HG03460 (cell line): ENCODE results near the gene CASK.

ENCODE experiments used
- ATAC-seq: cut with Tn5 transposase; IDR thresholded peaks from one replicate; pipeline ENCODE4 v1.9.1; 2021; ENCODE audit not compliant: unreplicated experiment

CASK gene

GRCh38 chrX:41837270-41837944, 85.9 kb downstream of the CASK start:
- peak; percentile 70 for ATAC-seq

GRCh38 chrX:41828826-41829225, 94.5 kb downstream of the CASK start:
- ATAC-seq: no peak

DNA sequence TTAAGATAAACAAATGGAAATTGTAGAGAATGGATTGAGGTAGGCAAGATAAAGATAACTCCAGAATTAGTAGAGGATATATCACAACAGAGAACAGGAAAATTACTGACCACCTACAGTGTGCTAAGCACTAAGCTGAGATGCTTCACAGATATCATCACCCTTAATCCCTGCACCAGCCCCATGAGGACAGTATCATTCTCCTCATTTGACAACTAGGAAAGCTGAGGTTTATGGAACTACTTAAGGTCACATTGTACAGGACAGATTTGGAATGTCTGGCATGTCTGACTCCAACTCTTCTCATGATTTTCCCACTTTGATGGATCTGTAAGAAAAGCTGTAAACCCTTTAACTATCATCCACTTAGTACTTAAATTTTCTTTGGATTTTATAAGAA, 95.5 kb downstream of the CASK start:
- ATAC-seq: no peak

DNA sequence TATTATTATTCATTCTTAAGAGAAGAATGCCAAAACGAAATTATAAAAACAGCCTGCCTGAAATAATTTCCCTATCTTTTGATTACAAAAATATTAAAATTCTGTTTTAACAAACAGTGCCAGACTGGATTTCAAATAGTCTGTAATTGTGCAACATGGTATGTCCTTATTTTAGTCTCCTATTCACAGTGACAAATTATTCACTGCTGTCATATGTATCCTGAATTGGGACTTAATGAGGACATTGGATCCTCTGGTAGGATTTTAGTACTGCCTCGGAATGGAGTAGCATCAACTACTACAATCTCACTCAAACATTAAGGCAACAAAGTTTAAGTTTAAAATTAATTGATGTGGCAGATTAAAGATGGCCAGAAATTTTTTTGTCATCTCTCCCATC, 97.6 kb downstream of the CASK start:
- ATAC-seq: no peak

DNA sequence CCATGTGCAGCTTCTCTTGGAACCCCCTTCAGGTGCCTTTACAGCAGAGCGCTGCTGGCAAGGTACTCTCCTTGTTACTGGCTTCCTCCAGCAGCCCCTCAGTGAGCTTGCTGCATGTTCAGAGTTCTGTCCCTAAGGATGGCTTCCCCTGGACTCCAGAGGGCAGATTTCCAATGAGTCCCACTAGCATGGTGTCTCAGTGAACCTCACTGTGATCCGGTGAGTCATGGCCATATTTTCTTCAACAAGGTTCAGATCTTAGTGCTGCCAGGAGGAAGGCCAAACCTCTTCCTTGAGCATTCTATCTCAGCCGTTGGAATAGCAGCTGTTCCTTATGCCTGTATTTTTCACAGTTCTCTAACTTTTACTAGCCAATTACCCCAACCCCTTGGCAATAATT, 98.8 kb downstream of the CASK start:
- no peak for ATAC-seq

DNA sequence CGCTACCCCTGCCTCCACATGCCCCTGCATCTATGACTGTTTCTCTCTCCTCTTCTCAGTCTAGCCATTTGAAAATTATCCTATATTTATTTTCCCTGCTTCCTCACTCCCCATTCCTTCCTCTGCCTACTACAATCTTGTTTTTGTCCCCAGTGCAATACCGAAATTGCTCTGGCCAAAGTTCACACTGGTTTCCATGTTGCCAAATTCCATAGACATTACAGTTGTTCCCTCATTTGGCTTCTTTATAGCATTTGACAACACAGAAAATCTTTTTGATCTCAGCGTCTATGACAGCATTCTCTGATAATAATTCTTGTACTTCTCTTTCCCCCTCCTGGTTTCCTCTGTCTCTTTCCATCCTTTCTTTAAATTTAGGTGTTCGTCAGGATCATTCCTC, 100.0 kb downstream of the CASK start:
- ATAC-seq: no peak

- ATAC-seq: no peak
Measured at GRCh38 chrX:41822892-41823291, 100.5 kb downstream of the CASK start.

DNA sequence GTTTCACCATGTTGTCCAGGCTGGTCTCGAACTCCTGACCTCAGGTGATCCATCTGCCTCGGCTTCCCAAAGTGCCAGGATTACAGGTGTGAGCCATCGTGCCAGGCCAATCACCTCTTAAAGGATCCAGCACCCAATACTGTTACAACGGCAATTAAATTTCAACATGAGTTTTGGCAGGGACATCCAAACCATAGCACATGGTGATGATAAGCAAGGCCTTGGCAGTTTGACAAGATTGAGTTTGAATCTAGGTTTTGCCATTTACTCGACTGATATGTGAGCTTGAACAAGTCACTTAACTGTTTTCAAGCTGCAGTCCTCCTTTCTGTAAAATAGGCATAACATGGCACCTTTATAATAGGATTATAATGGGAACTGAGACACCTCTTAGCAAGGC, 115.3 kb downstream of the CASK start:
- ATAC-seq: no peak

GRCh38 chrX:41802958-41803357, 120.4 kb downstream of the CASK start:
- no peak for ATAC-seq

DNA sequence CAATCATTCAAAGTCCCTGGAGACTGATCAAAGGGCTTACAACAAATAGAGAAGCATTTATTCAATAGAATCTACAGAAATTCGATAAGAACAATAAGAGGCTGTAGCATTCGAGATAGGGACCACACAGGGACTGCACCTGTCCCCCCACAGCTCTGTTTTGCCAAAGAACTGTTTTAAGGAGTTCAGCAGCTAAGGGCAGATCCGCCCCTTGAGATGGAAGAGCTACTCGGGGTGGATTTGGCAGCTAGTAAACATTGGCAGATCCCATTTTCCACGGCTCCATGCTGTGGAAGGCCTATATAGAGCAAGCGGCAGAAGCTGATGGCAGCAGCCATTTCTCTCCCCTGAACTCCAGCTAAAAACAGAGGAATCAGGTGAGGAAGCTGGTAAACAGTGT, 123.7 kb downstream of the CASK start:
- no peak for ATAC-seq

- no peak for ATAC-seq
Measured at GRCh38 chrX:41796577-41796976, 126.8 kb downstream of the CASK start.

DNA sequence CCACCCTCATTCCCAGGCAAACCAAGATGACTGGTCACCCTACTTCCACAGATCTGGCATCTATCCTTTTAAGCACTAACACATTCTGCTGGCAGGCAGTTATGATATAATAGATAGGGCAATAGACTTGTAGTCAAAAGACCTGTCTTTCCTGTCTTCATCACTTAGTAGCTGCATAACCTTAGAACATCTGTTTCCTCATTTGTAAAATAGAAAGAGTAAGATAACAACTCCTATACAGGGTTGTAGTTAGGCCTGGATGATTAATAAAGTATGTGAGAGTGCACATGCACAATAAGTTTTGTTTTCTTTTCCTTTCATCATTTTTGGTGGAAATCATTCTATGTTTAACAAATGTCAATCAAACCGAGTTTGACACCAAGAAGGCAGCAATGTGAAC, 127.3 kb downstream of the CASK start:
- ATAC-seq: no peak

GRCh38 chrX:41789374-41789773, 134.0 kb downstream of the CASK start:
- ATAC-seq: no peak

DNA sequence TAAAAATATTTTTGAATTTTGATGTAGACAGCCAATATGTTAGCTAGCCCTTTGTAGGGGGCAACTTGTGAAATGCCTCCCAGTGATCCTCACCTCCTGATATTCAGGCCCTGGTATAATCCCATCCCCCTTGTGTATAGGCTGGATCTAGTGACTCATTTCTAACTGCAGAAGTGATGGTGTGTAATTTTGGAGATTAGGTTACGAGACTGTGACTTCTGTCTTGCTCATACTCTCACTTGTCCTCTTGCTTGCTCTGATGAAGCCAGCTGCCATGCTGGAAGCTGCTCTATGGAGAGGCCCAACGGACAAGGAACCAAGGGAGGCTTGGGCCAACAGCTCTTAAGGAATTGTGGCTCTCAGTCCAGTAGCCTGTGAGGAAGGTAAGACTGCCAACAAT, 137.7 kb downstream of the CASK start:
- no peak for ATAC-seq

GRCh38 chrX:41781500-41781899, 141.9 kb downstream of the CASK start:
- ATAC-seq: no peak

GRCh38 chrX:41779941-41780340, 143.4 kb downstream of the CASK start:
- no peak for ATAC-seq

GRCh38 chrX:41779030-41779564, 144.3 kb downstream of the CASK start:
- no peak for ATAC-seq

- no peak for ATAC-seq
Measured at GRCh38 chrX:41761702-41762101, 161.7 kb downstream of the CASK start.

DNA sequence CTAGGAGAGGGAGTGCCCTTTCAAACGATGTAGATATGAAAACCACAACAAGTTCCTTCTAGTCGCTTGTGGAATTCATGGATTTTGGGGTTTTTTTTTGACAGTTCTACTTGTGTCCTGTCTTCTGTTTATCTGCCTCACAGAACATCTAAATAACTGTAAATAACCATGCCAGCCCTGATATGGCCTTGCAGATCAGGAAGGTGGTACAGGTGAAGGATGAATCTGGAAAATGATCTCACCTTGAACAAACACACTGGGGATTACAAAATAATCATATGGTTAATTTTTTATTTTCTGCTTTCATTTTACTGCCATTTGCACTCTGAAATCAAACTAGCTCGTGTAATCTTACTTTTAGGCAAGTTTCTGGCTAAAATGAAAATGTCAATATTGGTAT, 162.2 kb downstream of the CASK start:
- ATAC-seq: no peak

DNA sequence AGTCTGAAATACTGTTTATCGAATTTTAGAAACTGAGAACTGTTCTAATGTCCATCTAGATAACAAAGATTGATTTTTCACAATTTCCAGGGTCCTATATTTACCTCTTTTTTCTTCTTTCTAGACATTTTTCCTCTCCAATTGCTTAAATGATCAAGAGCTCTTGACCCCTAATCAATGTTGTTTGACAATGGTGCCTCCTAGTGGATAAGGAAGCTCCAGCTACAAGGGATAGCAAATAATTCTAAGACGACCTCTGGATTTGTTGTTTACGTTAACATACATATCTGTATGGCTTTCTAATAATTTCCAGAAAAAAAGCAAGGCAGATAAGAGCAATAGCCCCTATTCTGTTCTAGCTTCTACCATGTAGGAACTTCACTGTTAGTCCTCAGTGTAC, 163.5 kb downstream of the CASK start:
- ATAC-seq: no peak

GRCh38 chrX:41758401-41758800, 165.0 kb downstream of the CASK start:
- no peak for ATAC-seq

- ATAC-seq: no peak
Measured at GRCh38 chrX:41750716-41751115, 172.6 kb downstream of the CASK start.

DNA sequence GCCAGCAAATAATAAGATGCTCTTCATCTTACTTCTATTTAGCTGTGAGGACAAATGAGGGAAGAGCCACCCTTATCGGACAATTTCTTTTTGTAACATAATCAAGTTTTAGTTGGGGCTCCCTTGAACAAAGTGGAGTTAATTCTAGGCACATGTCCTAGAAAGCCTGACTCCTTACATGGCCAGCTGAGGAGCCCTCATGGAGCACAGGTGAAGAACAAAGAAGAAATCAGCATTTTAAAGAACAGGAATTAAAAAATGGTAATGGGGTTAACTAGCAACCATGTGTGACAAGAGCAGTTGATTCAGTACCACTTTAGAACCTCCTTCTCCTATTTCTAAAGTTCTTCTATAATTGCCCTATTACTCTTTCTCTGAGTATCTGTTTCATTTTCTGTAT, 183.5 kb downstream of the CASK start:
- no peak for ATAC-seq
